Retina (tissue), 1 donor: ENCODE data around the gene HIGD1B.

Source experiments
- DNase-seq: peaks from one replicate; pipeline ENCODE4 v3.0.0-alpha.2; 2016

The HIGD1B gene

DNA sequence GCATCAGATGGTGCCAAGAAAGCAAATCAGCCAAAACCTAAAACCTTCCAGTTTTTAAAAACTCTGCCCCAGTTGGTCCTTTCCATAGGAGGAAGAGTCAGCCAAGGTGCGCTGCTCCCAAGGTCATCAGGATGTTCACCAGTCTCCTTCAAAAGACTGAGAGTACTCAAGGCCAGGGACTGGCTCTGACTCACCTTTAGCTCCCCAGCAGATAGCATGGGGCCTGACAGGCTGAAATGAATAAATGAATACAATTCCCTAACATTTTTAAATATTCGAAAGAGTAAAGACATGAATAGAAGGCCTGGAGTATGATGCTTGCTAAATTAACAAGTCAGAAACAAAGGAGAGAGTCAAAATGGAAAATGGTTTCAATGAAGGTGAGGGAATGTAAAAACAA is 32.4 kb downstream of the HIGD1B start:
- no peak for DNase-seq

DNA sequence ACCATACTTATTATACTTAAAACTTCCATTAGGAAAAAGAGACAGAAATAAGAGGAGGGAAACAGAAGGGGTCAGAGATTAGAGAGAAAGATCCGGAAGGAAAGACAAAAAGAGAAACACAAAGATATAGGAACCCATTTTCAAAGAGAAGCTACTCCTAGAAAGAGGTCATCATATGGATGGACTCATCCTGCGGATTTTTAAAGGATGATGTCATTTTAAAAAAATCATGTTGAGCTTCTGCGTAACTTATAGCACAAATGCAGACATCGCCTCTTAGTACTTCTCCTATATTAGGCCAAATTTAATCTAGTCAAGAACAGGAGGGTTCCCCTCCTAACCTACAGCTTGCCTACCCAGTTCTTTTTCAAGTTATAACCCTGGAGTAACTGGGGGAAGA is 33.5 kb downstream of the HIGD1B start:
- DNase-seq, result no peak

DNA sequence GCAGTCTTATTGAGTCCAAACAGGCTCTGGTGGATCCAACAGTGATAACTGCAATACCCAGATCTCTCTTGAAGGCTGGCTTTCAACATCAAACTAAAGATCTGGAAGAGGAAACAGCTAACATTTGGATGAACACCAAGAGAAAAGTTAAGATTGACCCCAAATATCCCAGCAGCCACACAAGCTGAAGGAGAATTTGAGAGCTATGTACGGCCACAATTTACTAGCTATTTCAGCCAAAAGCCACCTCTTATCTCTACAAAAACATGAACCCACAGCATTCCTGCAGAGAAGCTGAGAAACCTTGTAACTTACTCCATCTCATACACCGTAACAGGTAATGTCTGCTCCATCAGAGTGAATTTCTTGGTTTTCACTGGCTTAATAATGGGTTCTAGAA is 37.3 kb downstream of the HIGD1B start:
- DNase-seq, result no peak

DNA sequence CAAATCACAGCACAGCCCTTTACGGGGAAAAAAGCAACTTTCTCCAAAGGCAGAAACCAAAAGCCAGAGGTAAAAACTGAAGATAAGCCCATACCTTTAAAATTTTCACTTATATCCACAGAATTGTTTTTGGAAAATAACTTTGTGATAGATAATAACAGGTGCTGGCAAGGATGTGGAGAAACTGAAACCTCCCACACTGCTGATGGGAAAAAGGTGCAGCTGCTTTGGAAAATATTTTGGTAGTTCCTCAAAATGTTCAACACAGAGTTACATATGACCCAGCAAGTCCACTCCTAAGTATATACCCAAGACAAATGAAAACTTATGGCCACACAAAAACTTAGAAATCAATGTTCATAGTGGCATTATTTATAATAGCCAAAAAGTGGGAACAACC is 39.3 kb downstream of the HIGD1B start:
- DNase-seq, result no peak

DNA sequence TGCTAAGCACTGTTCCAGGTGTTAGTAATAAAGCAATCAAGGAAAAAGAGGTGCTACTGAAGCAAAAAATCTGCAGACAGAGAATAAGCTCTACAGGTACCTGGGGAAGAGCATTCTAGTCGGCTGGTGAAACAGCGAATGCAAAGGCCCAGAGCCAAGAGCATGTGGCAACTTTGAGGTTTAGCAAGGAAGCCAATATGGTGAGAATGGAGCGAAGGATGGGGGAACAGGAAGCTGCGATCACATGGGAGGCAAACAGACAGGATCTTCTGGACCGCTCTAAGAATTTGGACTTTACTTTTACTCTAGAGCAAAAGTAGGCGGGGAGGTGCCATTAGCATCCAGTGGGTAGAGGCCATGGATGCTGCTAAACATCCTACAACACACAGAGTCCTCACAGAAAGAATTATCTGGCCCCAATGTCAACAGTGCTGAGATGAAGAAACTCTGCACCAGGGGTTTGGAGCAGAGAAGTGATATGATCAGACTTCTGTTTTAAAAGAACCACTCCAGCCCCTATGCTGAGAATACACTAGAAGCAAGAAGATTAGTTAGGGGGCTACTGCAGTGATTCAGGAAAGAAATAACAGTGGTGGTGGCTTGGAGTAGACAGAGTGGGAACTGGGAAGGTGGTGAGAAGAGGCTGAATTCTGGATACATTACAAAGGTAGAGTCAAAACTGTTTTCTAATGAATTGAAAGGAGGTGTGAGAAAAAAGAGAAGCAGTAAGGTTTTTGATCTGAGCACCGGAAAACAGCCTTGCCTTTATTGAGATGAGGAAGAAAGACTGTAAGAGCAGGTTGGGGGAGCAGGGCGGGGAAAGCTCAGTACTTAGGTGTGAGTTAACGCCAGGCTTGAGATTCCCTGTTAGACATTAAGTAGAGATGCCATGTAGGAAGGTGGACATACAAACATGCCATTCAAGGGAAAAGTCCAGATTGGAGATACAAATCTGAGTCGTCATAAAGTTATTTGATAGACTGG is 40.6 kb downstream of the HIGD1B start:
- DNase-seq, result no peak

DNA sequence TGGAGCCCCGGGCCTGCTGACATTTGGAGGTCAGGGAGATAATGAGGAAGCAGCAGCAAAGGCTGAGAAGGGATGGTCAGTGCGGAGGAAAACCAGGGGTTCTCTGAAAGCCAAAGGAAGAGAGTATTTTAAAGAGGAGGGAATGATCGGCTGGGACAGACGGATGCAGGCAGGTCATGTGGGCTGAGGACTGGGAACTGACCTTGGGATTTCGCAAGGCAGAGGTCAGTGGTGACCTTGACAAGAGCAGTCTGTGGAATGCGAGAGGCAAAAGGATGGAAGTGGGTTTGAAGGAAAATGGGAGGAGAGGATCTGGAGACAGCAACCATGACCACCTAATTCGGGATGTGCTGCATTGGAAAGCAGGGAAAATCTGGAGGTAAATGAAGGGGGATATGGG is 41.3 kb downstream of the HIGD1B start:
- no peak for DNase-seq

DNA sequence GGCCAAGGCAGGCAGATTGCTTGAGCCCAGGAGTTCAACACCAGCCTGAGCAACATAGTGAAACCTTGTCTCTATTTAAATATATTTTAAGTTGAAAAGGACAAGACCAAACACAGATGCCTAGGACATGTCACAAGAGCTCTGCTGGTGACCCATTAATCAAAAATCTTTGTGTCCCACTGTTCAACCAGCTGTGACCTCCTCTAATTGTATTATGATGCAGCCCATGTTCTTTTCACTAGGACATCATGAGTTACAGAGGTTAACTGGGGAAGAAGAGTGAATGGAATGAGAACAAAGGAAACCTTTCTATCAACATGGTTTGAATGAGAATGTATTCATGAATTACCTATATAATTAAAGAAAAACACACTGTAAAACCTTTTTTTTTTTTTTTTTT is 44.6 kb downstream of the HIGD1B start:
- DNase-seq, result no peak

DNA sequence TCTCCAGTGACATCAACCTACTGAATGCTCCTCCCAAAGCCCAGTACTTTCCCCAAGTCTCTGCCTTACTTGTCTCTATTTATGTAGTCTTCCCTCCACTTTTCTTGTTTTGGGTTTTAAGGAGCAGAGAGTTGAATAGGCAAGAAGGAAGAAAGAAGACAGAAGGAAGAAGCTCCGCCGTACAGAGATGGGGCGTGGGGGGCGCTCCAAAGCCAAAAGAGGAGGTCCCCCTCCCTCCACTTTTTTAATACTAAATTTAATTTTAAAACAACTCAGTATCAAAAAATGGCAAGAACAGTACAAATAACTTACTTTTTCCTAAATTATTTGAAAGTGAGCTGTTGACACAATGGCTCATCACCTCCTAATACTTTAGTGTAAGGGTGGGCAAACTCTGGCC is 47.0 kb downstream of the HIGD1B start:
- no peak for DNase-seq

DNA sequence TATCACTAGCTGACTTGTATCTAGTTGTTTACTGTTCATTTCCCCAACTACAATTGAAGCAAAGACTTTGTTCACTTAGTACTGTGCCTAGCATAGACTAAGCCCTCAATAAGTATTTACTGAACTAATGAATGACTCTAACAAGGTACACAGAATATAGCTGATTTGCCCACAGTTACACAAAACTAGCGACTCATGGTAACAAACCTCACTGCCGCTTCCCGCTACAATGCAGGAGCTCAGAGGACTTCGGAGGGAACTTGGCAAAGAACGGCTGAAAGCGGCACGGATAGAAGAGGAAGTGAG is 51.0 kb downstream of the HIGD1B start:
- no peak for DNase-seq

DNA sequence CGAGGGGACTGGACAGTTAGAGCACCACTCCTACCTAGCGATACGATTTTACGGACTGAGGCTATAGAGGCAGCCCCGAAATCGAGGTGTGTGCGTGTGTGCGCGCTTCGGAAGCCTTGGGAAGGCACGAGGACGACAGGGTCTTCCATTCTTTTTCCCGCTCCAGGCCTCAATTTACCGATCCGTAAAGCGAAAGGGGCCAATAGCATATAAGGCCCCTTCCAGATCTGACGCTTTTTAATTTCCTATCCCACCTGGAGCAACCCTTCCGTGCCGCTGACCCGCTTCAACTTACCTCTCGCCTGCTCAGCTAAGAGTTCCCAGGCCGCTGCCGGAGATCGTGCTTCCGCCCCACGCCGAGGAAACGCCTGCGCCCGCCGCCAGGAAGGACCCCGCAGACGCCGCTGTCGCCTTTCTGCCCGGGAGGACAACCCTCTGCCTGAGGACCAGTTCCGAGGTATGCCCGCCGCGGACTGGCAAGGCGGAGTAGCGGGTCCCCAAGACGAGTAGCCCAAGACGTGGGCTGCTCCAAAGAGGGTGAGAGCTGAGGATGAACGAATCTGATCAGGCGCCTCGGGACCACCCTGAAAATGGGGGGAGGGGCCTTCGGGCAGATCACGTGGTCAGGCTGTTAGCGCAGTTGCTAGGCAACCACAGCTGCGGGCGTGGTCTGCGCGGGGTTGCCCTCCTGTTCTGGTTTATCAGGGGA is 51.5 kb downstream of the HIGD1B start, which contains the start of gene EFTUD2:
Gene EFTUD2, minus strand, starts transcription at position 372 of the 709 bp plus-strand sequence. CDS start 4,924 bp downstream, outside the sequence.
- DNase-seq, result peak; percentile 100
